Medulla oblongata (tissue), 1 donor: ENCODE results near the gene ZNF593OS.

Experiments used
- DNase-seq: peaks from one replicate; pipeline ENCODE4 v3.0.0-alpha.2; 2015; ENCODE audit errors: extremely low spot score

Gene ZNF593OS

GRCh38 chr1:26158908-26159742 lies 12.5 kb downstream of the ZNF593OS start, which contains the start of gene FAM110D:
Gene FAM110D, plus strand, starts transcription at chr1:26159079. Its CDS starts 2,213 bp downstream, at chr1:26161292.
- DNase-seq, result no peak

- DNase-seq, result no peak
These were observed 13.2 kb downstream of the ZNF593OS start for GRCh38 chr1:26158271-26158907.

- DNase-seq, result no peak
These were observed 15.2 kb downstream of the ZNF593OS start for GRCh38 chr1:26156285-26157038.

GRCh38 chr1:26155370-26156284 lies 16.0 kb downstream of the ZNF593OS start:
- DNase-seq, result no peak

GRCh38 chr1:26154750-26155149 lies 16.9 kb downstream of the ZNF593OS start:
- no peak for DNase-seq

- DNase-seq, result no peak
These were observed 17.6 kb downstream of the ZNF593OS start for GRCh38 chr1:26153966-26154532.

GRCh38 chr1:26148887-26149286 lies 22.7 kb downstream of the ZNF593OS start:
- no peak for DNase-seq

- DNase-seq, result no peak
These were observed 25.7 kb downstream of the ZNF593OS start for GRCh38 chr1:26145960-26146294.

GRCh38 chr1:26145041-26145959 lies 26.3 kb downstream of the ZNF593OS start:
- peak; percentile 96 for DNase-seq

- DNase-seq, result no peak
These were observed 29.5 kb downstream of the ZNF593OS start for GRCh38 chr1:26142159-26142558.

- no peak for DNase-seq
These were observed 32.6 kb downstream of the ZNF593OS start for GRCh38 chr1:26138974-26139558.

GRCh38 chr1:26134466-26134865 lies 37.2 kb downstream of the ZNF593OS start:
- DNase-seq, result no peak

- DNase-seq, result no peak
These were observed 38.8 kb downstream of the ZNF593OS start for GRCh38 chr1:26132834-26133167.

GRCh38 chr1:26132128-26132833 lies 39.4 kb downstream of the ZNF593OS start:
- no peak for DNase-seq

GRCh38 chr1:26130695-26131094 lies 40.9 kb downstream of the ZNF593OS start:
- no peak for DNase-seq

- DNase-seq, result no peak
These were observed 41.9 kb downstream of the ZNF593OS start for GRCh38 chr1:26129778-26130177.

GRCh38 chr1:26127235-26128163 lies 44.1 kb downstream of the ZNF593OS start:
- DNase-seq, result no peak
